HepG2 (cell line): Measurements from ENCODE around the gene TRAF3. TPM values are rescaled to one million over a fixed set of nuclear protein-coding genes. Genes with fewer than 3 reads are reported as not detected.

ENCODE experiments used
- ATAC-seq: fragments of 200-7000 bp; cut with Tn5 transposase; 3 replicates; pipeline ENCODE4 v1.9.1; 2020; ENCODE audit warnings: mild to moderate bottlenecking, moderate library complexity
- BruUV-seq: library from RNA; stranded (reverse); fragments of 400-500 nt; replicated peaks from 2 replicates; lab custom pipeline; 2021; lab: Mats Ljungman, UMichigan
- CTCF ChIA-PET: fragments of 300-600 bp; formaldehyde crosslinking; extraction: SDS; loops from one replicate; lab custom pipeline; 2021; ENCODE audit warnings: low total read pairs, inconsistent platforms, low intra/inter-chr PET ratio; lab: Yijun Ruan, JAX
- POLR2A ChIA-PET: fragments of 350-600 bp; sonication (Branson Sonifier 250); formaldehyde crosslinking; loops from one replicate; lab custom pipeline; 2020; ENCODE audit warnings: antibody characterized with exemption, inconsistent platforms; lab: Yijun Ruan, JAX
- DNase-seq: peaks from one replicate; pipeline ENCODE4 v3.0.0-alpha.2; 2015; ENCODE audit warnings: low spot score
- FAIRE-seq: peaks from 3 replicates; lab custom pipeline; 2011; peaks lifted over from hg19 to GRCh38; lab: Jason Lieb, UNC
- H2AFZ ChIP-seq: one replicate; pipeline ENCODE4 v1.6.1; 2011; ENCODE audit warnings: low read length, inconsistent platforms
- H3K27ac ChIP-seq: fragments of 300-600 bp; 3 replicates; pipeline ENCODE4 v1.8.0; 2011; ENCODE audit warnings: mixed run types, mild to moderate bottlenecking, mixed read lengths, low read length, inconsistent platforms; ENCODE audit not compliant: insufficient read depth; ENCODE audit errors: extremely low read length
- H3K27me3 ChIP-seq, 2 experiments: fragments of 200-600 bp in 1 of 2; 2 replicates in 1 of 2; 3 replicates in 1 of 2; pipeline versions ENCODE4 v1.6.0 to v1.8.0; 2011; ENCODE audit warnings: low read length in 2 of 2, mild to moderate bottlenecking in 2 of 2, moderate library complexity in 2 of 2, inconsistent platforms in 1 of 2; ENCODE audit not compliant: insufficient read depth in 2 of 2, control insufficient read depth in 1 of 2
- H3K36me3 ChIP-seq, 2 experiments: fragments of 200-600 bp in 1 of 2; replicated peaks in 1 of 2; 2 replicates in 1 of 2; 3 replicates in 1 of 2; pipeline versions ENCODE4 v1.5.1 to v1.8.0; 2011; ENCODE audit warnings: low read length in 2 of 2, inconsistent platforms in 1 of 2; ENCODE audit not compliant: insufficient read depth in 2 of 2, control insufficient read depth in 1 of 2
- H3K4me1 ChIP-seq: 2 replicates; pipeline ENCODE4 v1.5.1; 2012; ENCODE audit warnings: low read length, inconsistent platforms; ENCODE audit not compliant: insufficient read depth
- H3K4me2 ChIP-seq: 2 replicates; pipeline ENCODE4 v1.6.0; 2011; ENCODE audit warnings: low read depth, low read length, inconsistent platforms
- H3K4me3 ChIP-seq, 3 experiments: fragments of 200-600 bp in 1 of 3; sonication (generic), shearing (Covaris generic) in 1 of 3; replicated peaks in 1 of 3; 2 replicates each; pipeline ENCODE4 v1.5.1; 2011 to 2016; ENCODE audit warnings: low read length in 3 of 3, inconsistent platforms in 2 of 3, low read depth in 2 of 3, mild to moderate bottlenecking in 2 of 3, control low read depth in 1 of 3, mixed read lengths in 1 of 3; ENCODE audit not compliant: insufficient read depth in 1 of 3
- H3K79me2 ChIP-seq: one replicate; pipeline ENCODE4 v1.6.1; 2011; ENCODE audit warnings: low read length, inconsistent platforms; ENCODE audit not compliant: insufficient read depth
- H3K9ac ChIP-seq: 2 replicates; pipeline ENCODE4 v1.6.0; 2011; ENCODE audit warnings: mild to moderate bottlenecking, low read depth, low read length, inconsistent platforms; ENCODE audit not compliant: insufficient read depth
- H3K9me3 ChIP-seq: 2 replicates; pipeline ENCODE4 v1.5.1; 2012; ENCODE audit warnings: mild to moderate bottlenecking, low read length
- H4K20me1 ChIP-seq: 2 replicates; pipeline ENCODE4 v1.6.0; 2011; ENCODE audit warnings: inconsistent platforms, mild to moderate bottlenecking, low read length, moderate library complexity; ENCODE audit not compliant: insufficient read depth
- ATM ChIP-seq: fragments of 450-650 bp; IDR thresholded peaks from 2 replicates; pipeline ENCODE4 v1.7.1; 2017; ENCODE audit warnings: mild to moderate bottlenecking, borderline replicate concordance
- HNRNPK ChIP-seq: fragments of 200-400 bp; formaldehyde crosslinking; IDR thresholded peaks from 2 replicates; pipeline ENCODE4 v1.6.1; 2018; ENCODE audit warnings: low read length, low read depth, moderate library complexity, mild to moderate bottlenecking; ENCODE audit not compliant: poor library complexity, severe bottlenecking
- LCORL ChIP-seq, 2 experiments: fragments of 450-650 bp in 1 of 2; sonication (generic) in 1 of 2; formaldehyde crosslinking in 1 of 2; IDR thresholded peaks; 2 replicates each; pipeline versions ENCODE4 v1.5.0 to v1.6.1; 2017 to 2020; ENCODE audit warnings: antibody characterized with exemption in 1 of 2, missing genetic modification reagents in 1 of 2
- MIER3 ChIP-seq: IDR thresholded peaks from 2 replicates; pipeline ENCODE4 v1.6.1; 2016; ENCODE audit warnings: missing compliant biosample characterization, borderline replicate concordance
- SALL2 ChIP-seq: sonication (generic); formaldehyde crosslinking; IDR thresholded peaks from 2 replicates; pipeline ENCODE4 v1.8.1; 2023; ENCODE audit warnings: mild to moderate bottlenecking, missing genetic modification reagents, inconsistent platforms
- TOPORS ChIP-seq: sonication (generic); formaldehyde crosslinking; IDR thresholded peaks from 2 replicates; pipeline ENCODE4 v1.8.0; 2023; ENCODE audit warnings: mild to moderate bottlenecking, missing genetic modification reagents
- XRCC5 ChIP-seq: fragments of 200-400 bp; formaldehyde crosslinking; optimal IDR thresholded peaks from 2 replicates; pipeline ENCODE3; 2017; ENCODE audit warnings: mild to moderate bottlenecking, low read length
- ZMYM2 ChIP-seq: sonication (generic); formaldehyde crosslinking; IDR thresholded peaks from 2 replicates; pipeline ENCODE4 v1.8.0; 2022; ENCODE audit warnings: mild to moderate bottlenecking, missing genetic modification reagents
- ZNF33A ChIP-seq: sonication (generic); formaldehyde crosslinking; IDR thresholded peaks from 2 replicates; pipeline ENCODE4 v1.5.1; 2020; ENCODE audit warnings: missing genetic modification reagents, mild to moderate bottlenecking, moderate library complexity, borderline replicate concordance
- ZNF652 ChIP-seq: IDR thresholded peaks from 2 replicates; pipeline ENCODE4 v1.6.1; 2016; ENCODE audit warnings: low read depth, borderline replicate concordance
- ZNF720 ChIP-seq: sonication (generic); formaldehyde crosslinking; IDR thresholded peaks from 2 replicates; pipeline ENCODE4 v1.4.0; 2020; ENCODE audit warnings: missing genetic modification reagents
- ZNF724P ChIP-seq: sonication (generic); formaldehyde crosslinking; IDR thresholded peaks from 2 replicates; pipeline ENCODE4 v1.8.0; 2022; ENCODE audit warnings: missing genetic modification reagents, borderline replicate concordance
- ZNF782 ChIP-seq: sonication (generic); formaldehyde crosslinking; IDR thresholded peaks from 2 replicates; pipeline ENCODE4 v1.4.0; 2020; ENCODE audit warnings: missing genetic modification reagents, mild to moderate bottlenecking, borderline replicate concordance
- WGBS: methylation state at CpG from one replicate; pipeline ENCODE4 v1.1.6; 2017; ENCODE audit warnings: low lambda C conversion rate; 5-methylcytosine and 5-hydroxymethylcytosine counted together
- in situ Hi-C: cut with HindIII; loops from 2 replicates; pipeline ENCODE4 v1.10.0; 2017; ENCODE audit warnings: low pct_unique_long_range_greater_than_20kb; ENCODE audit not compliant: extremely low pct_ligation_motif_present
- intact Hi-C: fragments of 100-400 bp; cut with micrococcal nuclease; formaldehyde crosslinking; loops from one replicate; pipeline ENCODE4 v1.10.0; 2022; ENCODE audit not compliant: unreplicated experiment
- polyA plus RNA-seq, 8 experiments: library from polyadenylated mRNA; depleted of rRNA in 3 of 8; stranded (reverse) in 7 of 8; unstranded in 1 of 8; fragments of >200 nt; fragmentation: Illumina TruSeq in 4 of 8; extraction: Trizol in 4 of 8; gene quantifications; 2 replicates each; pipeline versions ENCODE4 v1.2.1 to v1.2.3, GENCODE V29; 2011 to 2016; ENCODE audit warnings: low read depth in 4 of 8, missing spikeins in 1 of 8, mixed read lengths in 1 of 8; ENCODE audit not compliant: insufficient read depth in 1 of 8
- total RNA-seq, 5 experiments: library from RNA; depleted of rRNA; stranded (reverse); fragments of >200 nt; fragmentation: Illumina TruSeq; extraction: Trizol; gene quantifications; 2 replicates each; pipeline ENCODE4 v1.2.3, GENCODE V29; 2016; ENCODE audit warnings: low read depth in 1 of 5
- TF ChIP-seq, protein P1 (sequence below): sonication (generic); formaldehyde crosslinking; IDR thresholded peaks from 2 replicates; pipeline ENCODE4 v1.4.0; 2020; ENCODE audit warnings: mild to moderate bottlenecking, low read depth, missing genetic modification reagents
- TF ChIP-seq, protein P2 (sequence below): sonication (generic); formaldehyde crosslinking; IDR thresholded peaks from 2 replicates; pipeline ENCODE4 v1.9.0; 2022; ENCODE audit warnings: missing genetic modification reagents, mild to moderate bottlenecking, borderline replicate concordance
- TF ChIP-seq, protein P3 (sequence below): sonication (generic); formaldehyde crosslinking; IDR thresholded peaks from 2 replicates; pipeline ENCODE4 v1.5.0; 2020; ENCODE audit warnings: mild to moderate bottlenecking, low read depth, missing genetic modification reagents, borderline replicate concordance
- TF ChIP-seq, protein P4 (sequence below): sonication (generic); formaldehyde crosslinking; IDR thresholded peaks from 2 replicates; pipeline ENCODE4 v1.4.0; 2020; ENCODE audit warnings: missing genetic modification reagents

Gene TRAF3
- total and polyA plus RNA-seq, 2 of the 13 experiments (the other 11 are each of a cell fraction or from before 2014, with no cell fraction given), result 6.9 to 12.2 TPM

DNA sequence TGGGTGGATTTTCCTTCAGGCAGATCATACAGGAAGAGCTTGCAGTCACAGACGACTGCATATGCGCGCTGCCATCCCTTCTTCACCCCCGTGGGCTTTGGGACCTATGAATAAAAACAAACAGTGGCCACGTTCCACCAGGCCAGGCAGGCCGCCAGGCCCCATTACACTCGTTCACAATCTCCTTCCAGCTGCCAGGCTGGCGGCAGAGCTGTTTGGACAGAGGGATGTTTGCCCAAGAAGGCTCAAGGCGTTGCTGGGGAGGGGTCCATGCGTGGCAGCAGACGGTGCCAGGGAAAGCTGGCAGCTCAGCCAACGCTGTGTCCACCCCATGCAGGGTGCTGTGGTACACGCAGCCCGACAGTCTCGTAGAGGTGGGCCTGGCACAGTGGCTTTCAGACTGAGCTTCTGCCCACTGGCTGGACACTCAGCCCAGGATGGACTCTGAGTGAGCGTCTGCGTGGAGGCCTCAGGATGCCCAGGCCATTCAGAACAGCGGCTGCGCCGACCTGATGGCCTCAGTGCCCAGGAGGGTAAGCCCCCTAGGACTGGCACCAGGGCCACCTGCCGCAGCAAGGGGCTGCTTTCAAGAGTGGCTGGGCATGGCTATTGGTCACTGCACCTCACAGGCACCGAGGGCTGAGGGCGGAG is 172.7 kb downstream of the TRAF3 start:
- POLR2A ChIA-PET, result no interaction called here
- no peaks in the 10 kb centered on the region for H3K79me2 ChIP-seq
- DNase-seq (no peak), FAIRE-seq (no peak), ATAC-seq (no peak)
- H3K9ac ChIP-seq, result no peak overlapping the region
- in situ Hi-C loops, result no loop called here
- peaks cover 38 to 54% of the 10 kb centered on the region in 2 experiments for H3K36me3 ChIP-seq
- H2AFZ ChIP-seq, result no peak overlapping the region
- BruUV-seq, result no TSS peak
- no peak overlapping the region for H3K27ac ChIP-seq
- no peaks in the 10 kb centered on the region for H3K9me3 ChIP-seq
- no peak overlapping the region for H3K4me3 ChIP-seq
- H4K20me1 ChIP-seq, result no peaks in the 10 kb centered on the region
- no peaks in the 10 kb centered on the region for H3K4me1 ChIP-seq
- no peak for TF ChIP-seq ZNF720 (CRISPR knock-in tag)
- TF ChIP-seq SALL2 (CRISPR knock-in tag), result no peak
- TF ChIP-seq ZNF724P (CRISPR knock-in tag), result no peak
- TF ChIP-seq, protein P1, sequence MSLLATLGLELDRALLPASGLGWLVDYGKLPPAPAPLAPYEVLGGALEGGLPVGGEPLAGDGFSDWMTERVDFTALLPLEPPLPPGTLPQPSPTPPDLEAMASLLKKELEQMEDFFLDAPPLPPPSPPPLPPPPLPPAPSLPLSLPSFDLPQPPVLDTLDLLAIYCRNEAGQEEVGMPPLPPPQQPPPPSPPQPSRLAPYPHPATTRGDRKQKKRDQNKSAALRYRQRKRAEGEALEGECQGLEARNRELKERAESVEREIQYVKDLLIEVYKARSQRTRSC (CRISPR knock-in tag), result no peak
- TF ChIP-seq, protein P2, sequence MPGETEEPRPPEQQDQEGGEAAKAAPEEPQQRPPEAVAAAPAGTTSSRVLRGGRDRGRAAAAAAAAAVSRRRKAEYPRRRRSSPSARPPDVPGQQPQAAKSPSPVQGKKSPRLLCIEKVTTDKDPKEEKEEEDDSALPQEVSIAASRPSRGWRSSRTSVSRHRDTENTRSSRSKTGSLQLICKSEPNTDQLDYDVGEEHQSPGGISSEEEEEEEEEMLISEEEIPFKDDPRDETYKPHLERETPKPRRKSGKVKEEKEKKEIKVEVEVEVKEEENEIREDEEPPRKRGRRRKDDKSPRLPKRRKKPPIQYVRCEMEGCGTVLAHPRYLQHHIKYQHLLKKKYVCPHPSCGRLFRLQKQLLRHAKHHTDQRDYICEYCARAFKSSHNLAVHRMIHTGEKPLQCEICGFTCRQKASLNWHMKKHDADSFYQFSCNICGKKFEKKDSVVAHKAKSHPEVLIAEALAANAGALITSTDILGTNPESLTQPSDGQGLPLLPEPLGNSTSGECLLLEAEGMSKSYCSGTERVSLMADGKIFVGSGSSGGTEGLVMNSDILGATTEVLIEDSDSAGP (CRISPR knock-in tag), result no peak
- TF ChIP-seq ATM, result no peak
- no peak for TF ChIP-seq MIER3 (CRISPR knock-in tag)
- TF ChIP-seq ZMYM2, result no peak
- TF ChIP-seq TOPORS (CRISPR knock-in tag), result no peak
- TF ChIP-seq, protein P3, sequence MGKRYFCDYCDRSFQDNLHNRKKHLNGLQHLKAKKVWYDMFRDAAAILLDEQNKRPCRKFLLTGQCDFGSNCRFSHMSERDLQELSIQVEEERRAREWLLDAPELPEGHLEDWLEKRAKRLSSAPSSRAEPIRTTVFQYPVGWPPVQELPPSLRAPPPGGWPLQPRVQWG (CRISPR knock-in tag), result no peak
- TF ChIP-seq ZNF652, result no peak
- TF ChIP-seq XRCC5, result no peak
- no peak for TF ChIP-seq ZNF33A (CRISPR knock-in tag)
- no peak for TF ChIP-seq ZNF782
- no peak for TF ChIP-seq HNRNPK
- TF ChIP-seq, protein P4, sequence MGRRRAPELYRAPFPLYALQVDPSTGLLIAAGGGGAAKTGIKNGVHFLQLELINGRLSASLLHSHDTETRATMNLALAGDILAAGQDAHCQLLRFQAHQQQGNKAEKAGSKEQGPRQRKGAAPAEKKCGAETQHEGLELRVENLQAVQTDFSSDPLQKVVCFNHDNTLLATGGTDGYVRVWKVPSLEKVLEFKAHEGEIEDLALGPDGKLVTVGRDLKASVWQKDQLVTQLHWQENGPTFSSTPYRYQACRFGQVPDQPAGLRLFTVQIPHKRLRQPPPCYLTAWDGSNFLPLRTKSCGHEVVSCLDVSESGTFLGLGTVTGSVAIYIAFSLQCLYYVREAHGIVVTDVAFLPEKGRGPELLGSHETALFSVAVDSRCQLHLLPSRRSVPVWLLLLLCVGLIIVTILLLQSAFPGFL (CRISPR knock-in tag), result no peak
- no peak for TF ChIP-seq LCORL (IDR thresholded peaks at IDR 0.05)
- TF ChIP-seq LCORL (CRISPR knock-in tag; IDR thresholded peaks at IDR 0.05), result no peak
- 95% methylated on average over 11 of the region's 23 CpGs for WGBS
- intact Hi-C loops, result no loop called here
- CTCF ChIA-PET, result no interaction called here
- no peaks in the 10 kb centered on the region for H3K27me3 ChIP-seq
- no peak overlapping the region for H3K4me2 ChIP-seq
